ENCODE data around the gene C3AR1. TPM values are rescaled to one million over a fixed set of nuclear protein-coding genes. Genes with fewer than 3 reads are reported as not detected.

The C3AR1 gene
- total and polyA plus RNA-seq, 2 of the 13 experiments (the other 11 are each of a cell fraction or from before 2014, with no cell fraction given) = not detected

GRCh38 chr12:8026291-8026900 is 39.8 kb downstream of the C3AR1 start (continued):
- TF ChIP-seq CREM (IDR thresholded peaks at IDR 0.05) (peak; percentile 89), CREM (CRISPR knock-in tag; IDR thresholded peaks at IDR 0.05) (no peak), ZNF263 (CRISPR knock-in tag; IDR thresholded peaks at IDR 0.05) (no peak), MED13 (CRISPR knock-in tag; IDR thresholded peaks at IDR 0.05) (no peak), TEAD2 (CRISPR knock-in tag; IDR thresholded peaks at IDR 0.05) (no peak), GLI4 (CRISPR knock-in tag; IDR thresholded peaks at IDR 0.05; ENCODE audit: borderline replicate concordance) (no peak), ARID2 (CRISPR knock-in tag; IDR thresholded peaks at IDR 0.05; ENCODE audit: borderline replicate concordance) (no peak), CEBPG (CRISPR knock-in tag; IDR thresholded peaks at IDR 0.05) (peak; percentile 2; the same call in 1 of the 2 replicates), ZNF691 (CRISPR knock-in tag; IDR thresholded peaks at IDR 0.05; ENCODE audit: borderline replicate concordance, low read depth) (no peak), ZNF660 (CRISPR knock-in tag; IDR thresholded peaks at IDR 0.05; ENCODE audit: borderline replicate concordance, low read depth) (no peak), RFX1 (IDR thresholded peaks at IDR 0.05) (no peak), ZNF784 (CRISPR knock-in tag; IDR thresholded peaks at IDR 0.05; ENCODE audit: borderline replicate concordance) (no peak), SOX5 (CRISPR knock-in tag; IDR thresholded peaks at IDR 0.05; ENCODE audit: borderline replicate concordance) (peak; percentile 69), ZNF7 (CRISPR knock-in tag; IDR thresholded peaks at IDR 0.05) (no peak), FIP1L1 (IDR thresholded peaks at IDR 0.05; ENCODE audit: borderline replicate concordance, insufficient read depth, low read depth, low read length) (no peak), ATF7-NPFF (CRISPR knock-in tag; IDR thresholded peaks at IDR 0.05; ENCODE audit: low read depth) (no peak; the same call in 1 of the 2 replicates), CC2D1A (CRISPR knock-in tag; IDR thresholded peaks at IDR 0.05) (no peak), AHR (CRISPR knock-in tag; IDR thresholded peaks at IDR 0.05) (no peak; the same call in 1 of the 2 replicates), ZNF124 (CRISPR knock-in tag; IDR thresholded peaks at IDR 0.05) (no peak; the same call in 1 of the 2 replicates), HNRNPK (IDR thresholded peaks at IDR 0.05; ENCODE audit: low read depth, low read length, poor library complexity, severe bottlenecking) (no peak), ZNF563 (CRISPR knock-in tag; IDR thresholded peaks at IDR 0.05) (no peak), SP2 (CRISPR knock-in tag; IDR thresholded peaks at IDR 0.05) (peak; percentile 93), TRIM24 (CRISPR knock-in tag; IDR thresholded peaks at IDR 0.05) (no peak), ZMAT5 (CRISPR knock-in tag; IDR thresholded peaks at IDR 0.05; ENCODE audit: borderline replicate concordance, low read depth) (no peak)
- TF ChIP-seq, protein P1, sequence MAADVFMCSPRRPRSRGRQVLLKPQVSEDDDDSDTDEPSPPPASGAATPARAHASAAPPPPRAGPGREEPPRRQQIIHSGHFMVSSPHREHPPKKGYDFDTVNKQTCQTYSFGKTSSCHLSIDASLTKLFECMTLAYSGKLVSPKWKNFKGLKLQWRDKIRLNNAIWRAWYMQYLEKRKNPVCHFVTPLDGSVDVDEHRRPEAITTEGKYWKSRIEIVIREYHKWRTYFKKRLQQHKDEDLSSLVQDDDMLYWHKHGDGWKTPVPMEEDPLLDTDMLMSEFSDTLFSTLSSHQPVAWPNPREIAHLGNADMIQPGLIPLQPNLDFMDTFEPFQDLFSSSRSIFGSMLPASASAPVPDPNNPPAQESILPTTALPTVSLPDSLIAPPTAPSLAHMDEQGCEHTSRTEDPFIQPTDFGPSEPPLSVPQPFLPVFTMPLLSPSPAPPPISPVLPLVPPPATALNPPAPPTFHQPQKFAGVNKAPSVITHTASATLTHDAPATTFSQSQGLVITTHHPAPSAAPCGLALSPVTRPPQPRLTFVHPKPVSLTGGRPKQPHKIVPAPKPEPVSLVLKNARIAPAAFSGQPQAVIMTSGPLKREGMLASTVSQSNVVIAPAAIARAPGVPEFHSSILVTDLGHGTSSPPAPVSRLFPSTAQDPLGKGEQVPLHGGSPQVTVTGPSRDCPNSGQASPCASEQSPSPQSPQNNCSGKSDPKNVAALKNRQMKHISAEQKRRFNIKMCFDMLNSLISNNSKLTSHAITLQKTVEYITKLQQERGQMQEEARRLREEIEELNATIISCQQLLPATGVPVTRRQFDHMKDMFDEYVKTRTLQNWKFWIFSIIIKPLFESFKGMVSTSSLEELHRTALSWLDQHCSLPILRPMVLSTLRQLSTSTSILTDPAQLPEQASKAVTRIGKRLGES (CRISPR knock-in tag; IDR thresholded peaks at IDR 0.05; ENCODE audit: borderline replicate concordance) = 0 out of 2 replicates have a peak, but pooled peaks have one; percentile 19
- TF ChIP-seq, protein P2, sequence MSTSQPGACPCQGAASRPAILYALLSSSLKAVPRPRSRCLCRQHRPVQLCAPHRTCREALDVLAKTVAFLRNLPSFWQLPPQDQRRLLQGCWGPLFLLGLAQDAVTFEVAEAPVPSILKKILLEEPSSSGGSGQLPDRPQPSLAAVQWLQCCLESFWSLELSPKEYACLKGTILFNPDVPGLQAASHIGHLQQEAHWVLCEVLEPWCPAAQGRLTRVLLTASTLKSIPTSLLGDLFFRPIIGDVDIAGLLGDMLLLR (CRISPR knock-in tag; IDR thresholded peaks at IDR 0.05) = no peak
- TF ChIP-seq, protein P3, sequence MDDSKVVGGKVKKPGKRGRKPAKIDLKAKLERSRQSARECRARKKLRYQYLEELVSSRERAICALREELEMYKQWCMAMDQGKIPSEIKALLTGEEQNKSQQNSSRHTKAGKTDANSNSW (CRISPR knock-in tag; IDR thresholded peaks at IDR 0.05; ENCODE audit: borderline replicate concordance) = no peak

All from HepG2 (cell line).